Ramos (cell line): ENCODE data around the gene KLKB1.

ENCODE experiments used
- in situ Hi-C: fragments of 300-500 bp; cut with MboI; formaldehyde crosslinking; loops from one replicate; pipeline ENCODE4 v1.14.3; 2022; ENCODE audit warnings: low sequenced_read_pairs; ENCODE audit not compliant: unreplicated experiment

The KLKB1 gene

DNA sequence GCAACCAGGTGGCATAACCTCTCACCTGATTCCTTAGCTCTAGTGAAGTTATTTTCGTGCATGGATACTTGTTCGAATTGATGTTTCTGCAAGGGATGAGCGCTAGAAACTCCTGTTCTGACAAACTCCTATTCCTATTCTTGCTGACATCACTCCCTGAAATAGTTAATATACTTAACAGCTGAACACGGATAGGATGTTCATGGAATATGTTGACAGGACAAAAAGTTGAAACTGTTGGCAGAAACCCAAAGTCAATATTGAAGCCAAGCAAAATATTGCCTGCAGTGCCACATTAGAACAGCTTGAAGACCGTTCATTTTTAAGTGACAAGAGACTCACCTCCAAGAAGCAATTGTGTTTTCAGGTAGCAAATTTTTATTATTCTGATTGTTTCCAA, at the start of gene KLKB1:
Gene KLKB1, plus strand, starts transcription at position 287 of the 400 bp plus-strand sequence. CDS start 689 bp downstream, outside the sequence.
- in situ Hi-C loops = no loop called here

DNA sequence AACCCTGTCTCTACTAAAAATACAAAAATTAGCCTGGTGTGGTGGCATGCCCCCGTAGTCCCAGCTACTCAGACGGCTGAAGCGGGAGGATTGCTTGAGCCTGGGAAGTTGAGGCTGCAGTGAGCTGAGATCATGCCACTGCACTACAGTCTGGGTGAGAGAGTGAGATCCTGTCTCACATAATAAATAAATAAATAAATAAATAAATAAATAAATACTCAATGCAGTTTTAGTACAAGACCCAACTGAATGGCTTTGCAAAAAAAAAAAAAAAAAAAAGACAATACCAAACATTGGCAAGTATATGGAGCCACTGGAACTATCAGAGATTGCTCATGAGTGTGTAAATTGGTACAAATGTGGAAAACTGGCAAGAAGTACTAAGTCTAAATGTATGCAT, 39.2 kb upstream of the KLKB1 start:
- in situ Hi-C loops = no loop called here

DNA sequence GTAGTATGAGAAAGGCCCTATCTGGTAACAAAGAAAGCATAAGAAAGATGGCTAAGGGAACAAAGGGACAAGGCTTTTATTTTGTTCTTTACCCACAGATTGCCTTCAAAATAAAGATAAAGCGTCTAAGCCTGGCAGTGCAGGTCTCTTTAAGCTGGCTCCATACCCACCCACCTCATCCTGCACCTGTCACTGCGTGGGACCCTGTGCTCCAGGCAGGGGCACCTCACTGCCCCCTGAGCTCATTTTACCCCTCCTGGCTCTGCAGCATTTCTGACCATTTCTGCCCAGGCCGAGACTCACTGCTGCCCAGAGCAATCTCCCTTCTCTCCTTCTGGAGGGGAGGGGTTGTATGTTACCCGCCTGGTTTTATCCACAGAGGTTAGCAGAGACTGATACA, 37.7 kb upstream of the KLKB1 start:
- in situ Hi-C loops = no loop called here

DNA sequence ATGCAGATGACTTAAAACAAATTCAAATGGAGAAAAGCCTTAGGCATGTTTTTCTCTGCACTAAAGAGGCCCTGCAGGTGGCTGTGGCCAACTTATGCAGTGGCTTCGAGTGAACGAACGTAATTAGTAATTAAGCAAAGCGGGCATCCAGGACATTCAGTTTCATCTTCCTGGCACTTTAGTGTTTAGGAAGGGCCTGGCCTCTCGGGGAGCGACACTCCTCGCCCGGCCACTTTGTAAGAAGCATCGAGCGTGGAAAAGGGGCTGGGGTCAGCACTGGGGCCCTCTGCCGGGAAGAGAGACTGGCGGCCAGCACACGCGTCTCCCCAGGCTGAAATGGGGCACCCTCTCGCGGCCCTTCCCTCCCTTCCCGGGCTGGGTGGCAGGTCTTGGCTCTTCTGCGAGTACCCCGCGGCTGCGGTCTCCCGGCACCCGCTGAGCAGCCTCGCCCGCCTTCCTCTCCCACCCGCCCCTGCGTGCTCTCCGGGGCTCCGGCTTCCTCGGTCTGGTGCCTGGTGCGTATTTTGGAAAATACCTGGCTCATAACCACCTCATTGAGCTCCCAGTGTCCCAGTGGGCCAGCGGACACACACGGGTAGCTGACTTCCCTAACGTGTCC, 36.6 kb upstream of the KLKB1 start:
- in situ Hi-C loops = no loop called here

DNA sequence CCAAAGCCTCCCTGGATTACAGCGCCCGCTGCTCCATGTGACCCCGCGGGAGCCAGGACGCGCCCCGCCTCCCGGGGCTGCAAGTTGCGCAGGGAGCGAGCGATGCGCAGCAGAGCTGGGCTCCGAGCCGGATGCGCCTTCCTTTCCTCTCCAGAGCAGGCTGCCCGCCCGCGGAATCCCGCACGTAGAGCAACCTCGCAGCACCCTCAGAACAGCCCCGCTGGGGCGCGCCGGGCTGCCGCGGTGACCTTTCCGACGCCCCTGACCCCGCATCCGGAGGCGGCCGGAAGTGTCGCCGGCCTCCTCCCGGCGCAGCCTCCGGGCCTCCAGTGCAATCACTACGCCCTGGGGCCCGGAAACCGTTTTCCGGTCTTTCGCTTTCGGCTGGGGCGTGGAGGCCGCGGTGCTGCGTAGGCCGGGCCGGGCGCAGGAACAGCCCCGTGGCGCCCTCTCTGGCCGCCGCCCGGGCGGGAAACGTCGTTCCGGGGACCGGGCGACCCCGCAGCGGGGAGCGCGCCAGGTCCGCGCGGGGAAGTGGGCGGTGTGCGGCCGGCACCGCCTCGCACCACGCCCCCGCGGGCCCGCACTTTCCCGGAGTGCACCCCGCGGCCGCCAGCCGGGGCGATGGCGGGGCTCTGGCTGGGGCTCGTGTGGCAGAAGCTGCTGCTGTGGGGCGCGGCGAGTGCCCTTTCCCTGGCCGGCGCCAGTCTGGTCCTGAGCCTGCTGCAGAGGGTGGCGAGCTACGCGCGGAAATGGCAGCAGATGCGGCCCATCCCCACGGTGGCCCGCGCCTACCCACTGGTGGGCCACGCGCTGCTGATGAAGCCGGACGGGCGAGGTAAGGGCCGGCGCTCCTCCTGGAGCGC, 35.9 kb upstream of the KLKB1 start, which contains the start of gene CYP4V2:
Gene CYP4V2, plus strand, starts transcription at position 368 of the 866 bp plus-strand sequence. Its CDS starts 257 bp downstream, at position 625.
- in situ Hi-C loops = no loop called here

DNA sequence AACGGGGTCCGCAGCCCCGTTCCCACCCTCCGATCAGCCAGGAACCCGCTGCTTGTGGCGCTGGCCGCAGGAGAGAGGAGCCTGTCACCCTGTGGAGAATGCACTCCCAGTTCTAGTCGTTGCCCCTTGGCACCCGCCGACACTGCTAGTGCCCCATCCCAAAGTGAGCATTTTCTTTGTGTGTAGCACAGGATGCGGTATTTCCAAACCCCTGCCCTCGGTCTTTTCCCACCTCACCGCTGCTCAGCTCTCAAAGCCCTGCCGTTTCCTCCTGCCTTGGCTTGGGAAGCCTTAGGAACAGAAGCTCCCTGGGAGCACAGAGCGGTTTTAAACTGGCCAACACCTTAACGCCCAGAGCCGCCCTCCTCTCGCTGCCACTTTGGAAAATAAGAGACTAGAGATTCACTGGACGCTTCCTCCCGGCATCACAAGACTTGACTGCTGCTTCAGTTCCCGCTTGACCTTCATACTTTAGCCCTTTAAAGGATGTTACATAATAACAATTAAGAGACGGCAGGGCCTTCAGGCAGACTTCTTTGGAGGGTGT, 35.2 kb upstream of the KLKB1 start:
- in situ Hi-C loops = no loop called here

DNA sequence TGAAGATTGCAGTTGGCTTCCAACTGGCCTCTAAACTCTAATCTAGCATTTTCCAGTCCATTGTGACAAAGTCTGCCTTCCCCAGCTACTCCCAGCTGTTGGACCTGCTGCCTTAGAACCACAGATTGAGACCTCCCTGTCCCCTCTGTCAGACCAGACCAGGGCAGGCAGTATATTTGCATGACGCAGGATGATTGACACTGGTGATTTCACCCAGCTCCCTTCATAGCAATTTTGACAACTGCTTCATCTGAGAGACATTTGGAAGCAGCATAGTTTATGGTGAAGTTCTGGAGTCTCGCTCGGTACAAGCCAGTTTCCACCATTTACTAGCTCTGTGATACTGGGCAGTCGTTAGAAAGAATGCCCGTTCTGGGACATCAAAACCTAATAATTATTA, 33.5 kb upstream of the KLKB1 start:
- in situ Hi-C loops = no loop called here

DNA sequence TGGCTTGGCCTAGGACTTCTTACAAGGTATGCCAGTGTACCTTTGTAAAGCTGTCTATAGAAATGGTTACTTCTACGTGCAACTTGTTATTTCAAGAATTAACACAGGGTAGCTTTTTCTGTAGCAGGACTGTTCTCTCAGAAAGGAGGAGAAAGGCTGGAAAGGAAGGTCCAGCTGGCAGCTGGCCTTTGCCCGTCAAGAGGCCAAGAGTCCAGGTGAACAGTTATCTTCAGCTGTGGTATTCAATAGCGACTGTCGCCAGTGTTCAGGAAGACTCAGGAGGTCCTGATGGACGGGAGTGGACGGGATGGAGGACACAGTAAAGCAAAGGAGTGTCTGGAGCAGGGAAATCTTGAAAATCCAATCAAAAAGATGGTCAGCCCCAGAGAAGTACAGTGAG, 31.2 kb upstream of the KLKB1 start:
- in situ Hi-C loops = no loop called here

DNA sequence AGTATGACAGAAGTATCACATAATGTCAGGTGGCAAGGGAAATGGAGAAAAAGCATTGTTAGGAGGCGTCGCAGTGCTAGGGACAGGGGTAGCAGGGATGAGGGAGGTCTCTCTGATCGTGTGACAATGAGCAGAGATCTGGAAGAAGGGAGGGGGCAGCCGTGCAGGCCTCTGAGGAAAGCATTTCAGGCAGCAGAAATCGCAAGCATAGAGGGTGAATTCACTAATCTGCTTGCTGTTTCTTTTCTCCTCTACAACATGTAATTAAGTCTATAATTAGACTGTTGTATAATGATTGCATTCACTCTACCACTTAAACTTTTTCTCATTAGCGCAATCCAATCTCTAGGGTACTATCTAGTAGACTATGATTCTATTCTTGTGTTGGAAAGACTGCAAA, 26.8 kb upstream of the KLKB1 start:
- in situ Hi-C loops = no loop called here

DNA sequence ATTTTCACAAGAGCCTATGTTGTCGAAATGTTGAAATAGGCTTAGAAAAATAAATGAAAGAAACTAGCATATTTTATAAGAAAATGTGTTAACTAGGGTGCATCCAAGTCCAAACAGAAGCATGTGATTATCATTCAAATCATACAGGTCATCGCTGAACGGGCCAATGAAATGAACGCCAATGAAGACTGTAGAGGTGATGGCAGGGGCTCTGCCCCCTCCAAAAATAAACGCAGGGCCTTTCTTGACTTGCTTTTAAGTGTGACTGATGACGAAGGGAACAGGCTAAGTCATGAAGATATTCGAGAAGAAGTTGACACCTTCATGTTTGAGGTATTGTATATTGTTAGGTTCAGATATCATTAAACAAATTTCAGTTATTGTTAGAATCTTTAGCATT, 26.3 kb upstream of the KLKB1 start:
- in situ Hi-C loops = no loop called here

DNA sequence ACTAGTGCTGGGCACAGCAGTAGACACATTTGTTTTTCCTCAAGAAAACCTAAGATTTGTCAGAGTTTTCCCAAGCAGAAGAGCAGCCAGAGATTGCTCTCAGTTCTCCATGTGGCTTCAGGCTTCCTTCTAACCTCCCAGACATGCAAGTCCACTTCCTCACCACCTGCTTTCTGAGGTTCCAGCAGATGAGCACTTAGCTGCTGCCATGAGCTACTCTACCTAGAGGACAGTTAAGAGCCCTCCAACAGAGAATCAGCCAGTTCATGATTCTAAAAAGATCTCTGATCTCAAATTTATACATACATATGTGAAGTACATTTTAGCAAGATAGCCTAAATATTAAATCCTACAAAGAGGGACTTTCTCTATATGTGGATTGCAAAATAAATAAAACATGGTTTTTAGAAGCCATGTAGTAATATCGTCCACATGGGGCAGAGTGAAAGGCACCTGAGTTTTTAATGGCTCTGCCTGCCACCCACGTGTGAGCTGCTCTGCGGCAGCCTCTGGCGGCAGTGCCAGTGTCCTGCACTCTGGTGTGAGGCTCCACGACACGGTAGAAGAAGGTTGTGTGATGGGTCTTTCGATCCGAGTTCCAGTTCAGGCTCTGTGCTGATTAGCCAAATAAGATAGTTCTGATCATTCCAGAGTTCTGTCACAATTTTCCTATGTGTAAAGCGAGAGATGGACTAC, 25.6 kb upstream of the KLKB1 start:
- in situ Hi-C loops = no loop called here

DNA sequence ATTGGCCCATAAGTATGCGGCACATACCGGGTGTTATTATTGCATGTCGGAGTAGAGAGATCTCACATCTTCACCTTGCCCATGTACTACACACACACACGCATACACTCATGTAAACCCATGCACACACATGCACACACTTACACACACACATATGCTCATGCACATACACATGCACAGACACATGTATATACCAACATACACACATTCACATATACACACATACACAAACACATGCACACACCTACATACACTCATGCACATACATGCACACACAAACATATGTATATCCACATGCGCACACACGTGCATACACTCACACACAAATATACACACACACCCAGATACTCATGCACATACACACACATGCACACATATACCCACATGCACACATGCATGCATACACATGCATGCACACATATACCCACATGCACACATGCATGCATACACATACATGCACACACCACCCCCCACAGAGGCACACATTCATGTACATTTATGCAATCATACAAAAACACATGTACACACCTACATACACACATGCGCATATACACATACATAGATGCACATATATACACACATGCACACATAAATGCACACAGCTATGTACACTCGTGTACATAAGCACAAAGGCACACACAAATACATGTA, 24.7 kb upstream of the KLKB1 start:
- in situ Hi-C loops = no loop called here

DNA sequence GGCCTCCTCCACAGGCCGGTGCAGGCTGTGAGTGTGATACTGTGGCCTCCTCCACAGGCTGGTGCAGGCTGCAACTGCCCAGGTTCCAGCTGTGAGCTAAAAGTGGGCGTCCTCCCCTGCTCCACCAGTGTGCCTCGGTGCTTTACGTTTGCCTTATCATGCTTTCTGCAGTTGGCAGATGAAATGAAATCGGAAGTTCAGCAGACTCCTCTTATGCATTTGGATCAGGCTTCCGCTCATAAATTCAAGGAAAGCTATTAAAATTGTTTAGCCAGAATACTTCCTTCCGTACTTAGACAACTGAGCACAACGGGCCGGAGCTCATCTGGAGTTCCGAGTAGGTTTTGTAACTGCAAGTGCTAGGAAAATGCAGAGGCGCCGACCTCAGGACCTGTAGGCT, 23.9 kb upstream of the KLKB1 start:
- in situ Hi-C loops = no loop called here

DNA sequence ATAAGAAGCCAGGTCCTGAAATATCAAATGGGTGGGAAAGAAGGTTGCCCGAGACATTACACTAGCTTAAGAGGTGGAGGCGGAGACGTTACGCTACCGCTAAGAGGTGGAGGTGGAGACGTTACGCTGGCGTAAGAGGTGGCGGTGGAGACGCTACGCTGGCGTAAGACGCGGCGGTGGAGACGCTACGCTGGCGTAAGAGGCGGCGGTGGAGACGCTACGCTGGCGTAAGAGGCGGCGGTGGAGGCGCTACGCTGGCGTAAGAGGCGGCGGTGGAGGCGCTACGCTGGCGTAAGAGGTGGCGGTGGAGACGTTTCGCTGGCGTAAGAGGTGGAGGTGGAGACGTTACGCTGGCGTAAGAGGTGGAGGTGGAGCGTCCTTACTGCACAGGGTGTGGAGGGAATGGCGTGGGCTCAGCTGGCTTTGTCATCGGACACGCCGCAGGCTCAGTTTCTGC, 23.2 kb upstream of the KLKB1 start:
- in situ Hi-C loops = no loop called here

DNA sequence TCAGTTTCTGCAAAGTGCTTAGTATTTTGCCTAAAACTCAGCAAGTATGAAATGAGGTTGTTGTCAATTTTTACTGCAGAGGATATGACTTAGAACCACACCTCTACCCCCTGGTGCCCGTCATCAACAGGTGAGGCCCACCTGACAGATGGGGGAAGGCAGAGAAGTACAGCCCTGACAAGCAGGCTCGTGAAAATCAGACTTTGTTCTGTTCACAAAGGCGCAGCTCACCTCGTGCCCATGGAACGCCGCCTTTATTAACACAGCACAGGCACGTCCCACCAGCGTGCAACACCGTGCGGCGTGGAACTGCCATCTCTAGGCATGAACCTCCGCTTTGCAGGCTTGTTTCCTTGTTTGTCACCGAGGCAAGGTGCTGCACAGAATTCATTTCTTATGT, 22.6 kb upstream of the KLKB1 start:
- in situ Hi-C loops = no loop called here

DNA sequence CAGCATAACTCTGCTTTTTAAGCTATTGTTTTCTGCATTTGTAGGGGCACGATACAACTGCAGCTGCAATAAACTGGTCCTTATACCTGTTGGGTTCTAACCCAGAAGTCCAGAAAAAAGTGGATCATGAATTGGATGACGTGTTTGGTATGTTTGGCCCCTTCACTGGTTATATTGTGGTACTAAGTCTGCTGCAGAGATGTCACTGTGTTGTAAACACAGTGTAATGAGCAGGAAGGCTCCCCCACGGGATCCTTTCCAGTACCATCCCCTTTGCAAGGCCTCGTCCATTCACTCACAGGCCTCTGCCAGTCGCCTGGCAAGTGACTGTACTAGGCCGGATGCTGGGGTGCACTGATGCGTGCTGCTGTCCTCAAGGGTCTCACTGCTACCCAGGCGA, 22.2 kb upstream of the KLKB1 start:
- in situ Hi-C loops = no loop called here

DNA sequence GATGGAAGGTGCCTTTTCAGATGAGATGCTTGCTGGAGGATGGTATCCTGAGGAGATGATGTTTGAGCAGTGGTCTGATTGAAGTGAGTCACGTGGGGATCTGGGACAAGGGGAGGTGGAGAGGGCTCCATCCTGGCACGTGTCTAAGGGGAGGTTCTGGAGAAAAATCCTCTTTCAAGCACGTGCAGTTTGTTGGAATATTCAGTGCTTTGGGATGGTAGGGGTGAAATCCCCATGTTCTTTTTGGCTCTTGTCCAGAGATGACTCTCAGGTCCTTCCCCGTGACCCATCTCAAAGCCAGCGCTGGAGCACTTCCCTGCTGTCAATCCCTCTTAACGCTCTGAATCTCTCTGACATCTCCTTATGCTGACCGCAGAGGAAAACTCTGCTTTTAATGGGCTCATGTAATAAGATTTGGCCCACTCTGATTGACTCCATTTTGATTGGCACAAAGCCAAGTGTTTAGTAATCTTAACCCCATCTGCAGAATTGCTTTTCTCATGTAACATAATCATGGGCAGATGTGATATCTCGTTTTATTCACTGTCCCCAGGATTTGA, 10.8 kb upstream of the KLKB1 start:
- in situ Hi-C loops = no loop called here

DNA sequence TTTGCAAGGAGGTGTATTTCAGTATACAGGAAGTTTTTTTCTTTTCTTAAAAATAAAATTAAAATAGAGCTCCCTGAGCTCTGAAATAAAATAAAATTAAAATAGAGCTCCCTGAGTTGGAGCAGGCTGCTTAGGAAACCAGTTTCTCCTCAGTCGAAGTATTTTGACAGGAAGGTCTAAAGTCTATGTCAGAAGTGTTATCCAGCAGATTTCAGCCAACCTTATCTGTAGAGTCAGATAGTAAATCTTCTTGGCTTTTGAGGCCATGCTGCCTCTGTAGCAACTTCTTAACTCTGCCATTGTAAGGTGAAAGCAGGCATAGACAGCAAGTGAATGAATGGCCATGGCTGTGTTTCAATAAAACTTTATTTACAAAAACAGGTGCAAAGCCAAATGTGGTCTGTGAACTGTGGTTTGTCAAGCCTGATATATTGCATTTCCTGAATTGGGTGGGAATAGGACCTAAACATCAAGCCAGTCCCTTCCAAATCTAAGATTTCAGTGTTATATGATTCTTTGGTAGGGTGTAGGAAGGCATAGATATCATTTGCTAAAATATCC, 9.5 kb upstream of the KLKB1 start:
- in situ Hi-C loops = no loop called here

DNA sequence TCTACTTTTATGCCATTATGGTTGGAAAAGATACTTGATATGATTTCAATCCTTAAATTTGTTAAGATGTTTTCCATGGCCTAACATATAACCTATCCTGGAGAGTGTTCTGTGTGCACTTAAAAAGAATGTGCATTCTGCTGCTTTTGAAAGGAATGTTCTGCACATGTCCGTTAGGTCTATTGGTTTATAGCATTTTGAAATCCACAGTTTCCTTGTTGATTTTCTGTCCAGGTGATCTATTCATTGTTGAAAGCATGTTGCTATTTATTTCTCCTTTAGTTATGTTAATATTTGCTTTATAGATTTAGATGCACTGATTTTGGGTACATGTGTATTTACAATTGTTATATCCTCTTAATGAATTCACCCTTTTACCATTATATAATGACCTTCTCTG, 5.7 kb upstream of the KLKB1 start:
- in situ Hi-C loops = no loop called here

DNA sequence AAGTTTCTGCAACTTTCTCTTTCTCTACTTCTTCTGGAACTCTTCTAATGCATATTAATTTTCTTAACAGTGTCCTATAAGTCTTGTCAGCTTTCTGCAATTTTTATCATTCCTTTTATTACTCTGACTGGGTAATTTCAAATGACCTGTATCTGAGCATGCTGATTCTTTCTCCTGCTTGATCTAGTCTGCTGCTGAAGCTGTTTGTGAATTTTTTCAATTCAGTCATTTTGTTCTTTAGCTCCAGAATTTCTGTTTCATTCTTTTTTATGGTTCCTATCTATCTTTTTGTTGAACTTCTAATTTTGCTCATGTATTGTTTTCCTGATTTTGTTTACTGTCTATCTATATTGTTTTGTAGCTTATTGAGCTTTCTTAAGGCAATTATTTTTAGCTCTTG, 1.5 kb upstream of the KLKB1 start:
- in situ Hi-C loops = no loop called here
